GM23338 (cell line): ENCODE data around the gene EPB41L5. TPM values are rescaled to one million over a fixed set of nuclear protein-coding genes. Genes with fewer than 3 reads are reported as not detected.
A peak's percentile ranks its signal among the peaks of the same experiment; 100 is the strongest.

Source experiments
- ATAC-seq: fragments of 200-7000 bp; cut with Tn5 transposase; 3 replicates; pipeline ENCODE4 v1.9.1; 2020
- DNase-seq: peaks from one replicate; pipeline ENCODE4 v3.0.0-alpha.2; 2015; ENCODE audit warnings: low spot score
- H2AFZ ChIP-seq: fragments of 200-600 bp; sonication (generic); 2 replicates; pipeline ENCODE4 v1.8.0; 2016; ENCODE audit warnings: antibody characterized with exemption, mild to moderate bottlenecking, moderate library complexity
- H3F3A ChIP-seq: fragments of 200-600 bp; sonication (generic); replicated peaks from 2 replicates; pipeline ENCODE4 v1.8.0; 2017; ENCODE audit warnings: antibody characterized with exemption, mixed run types, low read depth
- H3K27ac ChIP-seq: fragments of 200-600 bp; sonication (generic); 2 replicates; pipeline ENCODE4 v1.6.1; 2016; ENCODE audit warnings: low read depth
- H3K27me3 ChIP-seq: fragments of 200-600 bp; sonication (generic); 2 replicates; pipeline ENCODE4 v1.8.0; 2016; ENCODE audit warnings: mild to moderate bottlenecking, mixed run types, moderate library complexity; ENCODE audit not compliant: insufficient read depth
- H3K36me3 ChIP-seq: fragments of 200-600 bp; sonication (generic); 2 replicates; pipeline ENCODE4 v1.8.0; 2016; ENCODE audit warnings: mild to moderate bottlenecking; ENCODE audit not compliant: insufficient read depth
- H3K4me1 ChIP-seq: fragments of 200-600 bp; sonication (generic); 2 replicates; pipeline ENCODE4 v1.8.0; 2016; ENCODE audit warnings: mild to moderate bottlenecking, moderate library complexity; ENCODE audit not compliant: insufficient read depth
- H3K4me2 ChIP-seq: fragments of 200-600 bp; sonication (generic); 2 replicates; pipeline ENCODE4 v1.7.1; 2017; ENCODE audit warnings: mixed run types
- H3K4me3 ChIP-seq: fragments of 200-600 bp; sonication (generic); 2 replicates; pipeline ENCODE4 v1.6.1; 2016; ENCODE audit warnings: mixed run types
- H3K79me2 ChIP-seq: fragments of 200-600 bp; sonication (generic); replicated peaks from 2 replicates; pipeline ENCODE4 v1.8.0; 2017; ENCODE audit warnings: mild to moderate bottlenecking; ENCODE audit not compliant: insufficient read depth
- H3K9me2 ChIP-seq: fragments of 200-600 bp; sonication (generic); 2 replicates; pipeline ENCODE4 v1.8.0; 2017; ENCODE audit not compliant: insufficient read depth
- H4K20me1 ChIP-seq: fragments of 200-600 bp; sonication (generic); replicated peaks from 2 replicates; pipeline ENCODE4 v1.8.0; 2017; ENCODE audit warnings: mild to moderate bottlenecking; ENCODE audit not compliant: insufficient read depth
- H3K27ac Mint-ChIP-seq: 2 replicates; pipeline ENCODE4 v1.8.0; 2020; ENCODE audit warnings: inconsistent platforms, mild to moderate bottlenecking, moderate library complexity, mixed read lengths
- H3K27me3 Mint-ChIP-seq: 3 replicates; pipeline ENCODE4 v1.8.0; 2022; ENCODE audit warnings: low read depth, mild to moderate bottlenecking, moderate library complexity, mixed read lengths, inconsistent platforms; ENCODE audit not compliant: insufficient read depth, poor library complexity
- H3K36me3 Mint-ChIP-seq: 3 replicates; pipeline ENCODE4 v1.8.0; 2021; ENCODE audit warnings: low read depth, mild to moderate bottlenecking, inconsistent platforms, moderate library complexity, mixed read lengths
- H3K4me1 Mint-ChIP-seq: 3 replicates; pipeline ENCODE4 v1.8.0; 2020; ENCODE audit warnings: mild to moderate bottlenecking, inconsistent platforms, mixed read lengths
- H3K4me3 Mint-ChIP-seq: 3 replicates; pipeline ENCODE4 v1.8.0; 2021; ENCODE audit warnings: moderate library complexity, mild to moderate bottlenecking, inconsistent platforms, mixed read lengths
- H3K9me3 Mint-ChIP-seq: 3 replicates; pipeline ENCODE4 v1.8.0; 2020; ENCODE audit warnings: moderate library complexity, mild to moderate bottlenecking, inconsistent platforms, mixed read lengths
- CTCF ChIP-seq, 2 experiments: fragments of 200-600 bp in 1 of 2; sonication (generic) in 1 of 2; conservative IDR thresholded peaks; 2 replicates each; pipeline versions ENCODE4 v1.5.1 to v1.6.1; 2016 to 2017; ENCODE audit warnings: antibody characterized with exemption in 2 of 2, low read depth in 2 of 2, mild to moderate bottlenecking in 2 of 2, moderate library complexity in 1 of 2
- JUNB ChIP-seq: IDR thresholded peaks from one replicate; pipeline ENCODE4 v1.6.1; 2016; ENCODE audit warnings: antibody characterized with exemption; ENCODE audit not compliant: unreplicated experiment
- ZNF114 ChIP-seq: fragments of 250-450 bp; sonication (Bioruptor Pico); IDR thresholded peaks from 2 replicates; pipeline ENCODE4 v1.5.0; 2020; ENCODE audit warnings: mild to moderate bottlenecking, moderate library complexity
- ZNF331 ChIP-seq: fragments of 250-450 bp; sonication (Bioruptor Pico); IDR thresholded peaks from 2 replicates; pipeline ENCODE4 v1.5.0; 2020; ENCODE audit warnings: low read depth, mild to moderate bottlenecking, moderate library complexity
- ZNF462 ChIP-seq: fragments of 250-450 bp; sonication (Bioruptor Pico); IDR thresholded peaks from 2 replicates; pipeline ENCODE4 v1.5.0; 2020; ENCODE audit warnings: mild to moderate bottlenecking, moderate library complexity
- polyA plus RNA-seq: library from polyadenylated mRNA; unstranded; fragments of >200 nt; fragmentation: Nextera tagmentation; extraction: Ambion mirVana; gene quantifications from 2 replicates; pipeline ENCODE4 v1.2.1, GENCODE V29; 2016
- total RNA-seq: library from RNA; depleted of rRNA; stranded (reverse); fragments of >200 nt; shearing (Covaris generic); gene quantifications from 2 replicates; pipeline ENCODE4 v1.2.3, GENCODE V29; 2014

Gene EPB41L5
- total and polyA plus RNA-seq, 2 experiments from 2014 or later: 15.5 to 35.4 TPM

GRCh38 chr2:120222186-120223033, 209.5 kb downstream of the EPB41L5 start:
- H3K27ac ChIP-seq: no peak overlapping the region

More at GRCh38 chr2:120222186-120223033, 209.5 kb downstream of the EPB41L5 start:
- ATAC-seq (no peak), DNase-seq (no peak)
- Histone ChIP-seq H3K4me3 (peak overlapping the region; percentile 66; the same call in 1 of the 2 replicates), H3K4me1 (no peaks in the 10 kb centered on the region; the same call in 1 of the 2 replicates), H3K4me2 (peak overlapping the region; percentile 86), H4K20me1 (peaks cover 11% of the 10 kb centered on the region; the same call in 1 of the 2 replicates), H2AFZ (no peak overlapping the region), H3K36me3 (no peaks in the 10 kb centered on the region; the same call in 1 of the 2 replicates), H3F3A (no peaks in the 10 kb centered on the region), H3K79me2 (peaks cover 14% of the 10 kb centered on the region), H3K9me2 (peaks cover 6% of the 10 kb centered on the region; the same call in 1 of the 2 replicates), H3K27me3 (peaks cover 29% of the 10 kb centered on the region)
- no peak overlapping the region for H3K27ac Mint-ChIP-seq
- H3K27me3 Mint-ChIP-seq: peaks cover 36% of the 10 kb centered on the region
- peaks cover 13% of the 10 kb centered on the region for H3K9me3 Mint-ChIP-seq
- H3K4me3 Mint-ChIP-seq: peak overlapping the region; percentile 64
- H3K4me1 Mint-ChIP-seq: peaks cover 18% of the 10 kb centered on the region
- peaks cover 20% of the 10 kb centered on the region for H3K36me3 Mint-ChIP-seq
- no peak for TF ChIP-seq CTCF (conservative IDR thresholded peaks at IDR 0.05; ENCODE audit: low read depth in 2 of 2)
- TF ChIP-seq JUNB: no peak
- TF ChIP-seq ZNF114: no peak
- no peak for TF ChIP-seq ZNF462 (CRISPR knock-in tag)
- TF ChIP-seq ZNF331: no peak
